Stimulated activated CD8-positive, alpha-beta memory T cell treated with anti-CD3 and anti-CD28 coated beads, Interleukin-2, amount 100 ng/mL, for 48 hours (primary cell): ENCODE measurements around the gene RWDD3.

Experiments
- DNase-seq, 2 donors: peaks; one replicate each; pipeline ENCODE4 v3.0.0-alpha.2; 2020; ENCODE audit warnings: low read depth in 2 of 2

Gene RWDD3, protein sequence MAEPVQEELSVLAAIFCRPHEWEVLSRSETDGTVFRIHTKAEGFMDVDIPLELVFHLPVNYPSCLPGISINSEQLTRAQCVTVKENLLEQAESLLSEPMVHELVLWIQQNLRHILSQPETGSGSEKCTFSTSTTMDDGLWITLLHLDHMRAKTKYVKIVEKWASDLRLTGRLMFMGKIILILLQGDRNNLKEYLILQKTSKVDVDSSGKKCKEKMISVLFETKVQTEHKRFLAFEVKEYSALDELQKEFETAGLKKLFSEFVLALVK

DNA sequence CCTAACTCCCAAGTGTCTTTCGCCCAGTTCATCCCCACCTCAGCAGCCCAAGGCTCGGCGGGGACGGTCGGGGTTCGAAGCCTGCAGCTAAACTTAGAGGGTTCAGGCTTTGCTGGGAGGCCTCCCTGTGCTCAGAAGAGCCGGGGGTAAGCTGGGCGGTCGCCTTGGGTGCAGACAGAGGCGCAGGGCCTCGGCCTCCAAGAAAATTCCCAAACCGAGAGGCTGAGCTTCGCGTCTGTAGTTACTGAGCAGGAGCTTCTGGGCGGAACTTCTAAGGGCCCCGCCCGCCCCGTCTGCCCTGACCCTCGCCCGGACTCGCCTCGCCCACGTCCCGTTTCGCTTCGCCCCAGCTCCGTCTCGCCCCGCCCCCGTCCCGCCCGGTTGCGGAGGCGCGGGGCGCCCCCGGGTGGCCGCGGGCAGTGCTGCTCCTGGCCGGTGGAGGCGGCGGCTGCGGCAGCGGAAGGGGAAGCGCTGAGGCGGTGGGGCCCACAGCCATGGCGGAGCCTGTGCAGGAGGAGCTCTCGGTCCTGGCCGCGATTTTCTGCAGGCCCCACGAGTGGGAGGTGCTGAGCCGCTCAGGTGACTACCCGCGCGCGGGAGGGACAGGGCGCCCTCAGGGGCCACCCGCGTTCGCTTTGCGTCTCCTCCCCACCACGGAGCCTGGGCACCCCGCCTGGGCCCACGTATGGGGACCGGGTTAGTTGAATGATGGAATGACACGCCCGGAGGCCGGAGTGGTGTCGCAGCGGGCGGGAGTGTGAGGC lies at the start of gene RWDD3:
Gene RWDD3, plus strand, starts transcription at position 474 of the 764 bp plus-strand sequence. Its CDS starts 21 bp downstream, at position 495.
- DNase-seq, result peak; percentile 89 to 91

- DNase-seq, result no peak
Observed at GRCh38 chr1:95186149-95186548, 47.9 kb upstream of the RWDD3 start.

GRCh38 chr1:95193591-95193990 lies 40.4 kb upstream of the RWDD3 start:
- DNase-seq, result no peak

- no peak for DNase-seq
Observed at GRCh38 chr1:95195046-95195445, 39.0 kb upstream of the RWDD3 start.

GRCh38 chr1:95196017-95196416 lies 38.0 kb upstream of the RWDD3 start:
- no peak for DNase-seq

- DNase-seq, result no peak
Observed at GRCh38 chr1:95197616-95198252, 36.3 kb upstream of the RWDD3 start.

- no peak for DNase-seq
Observed at GRCh38 chr1:95201905-95202304, 32.1 kb upstream of the RWDD3 start.

- DNase-seq, result no peak
Observed at GRCh38 chr1:95203908-95204437, 30.0 kb upstream of the RWDD3 start.

DNA sequence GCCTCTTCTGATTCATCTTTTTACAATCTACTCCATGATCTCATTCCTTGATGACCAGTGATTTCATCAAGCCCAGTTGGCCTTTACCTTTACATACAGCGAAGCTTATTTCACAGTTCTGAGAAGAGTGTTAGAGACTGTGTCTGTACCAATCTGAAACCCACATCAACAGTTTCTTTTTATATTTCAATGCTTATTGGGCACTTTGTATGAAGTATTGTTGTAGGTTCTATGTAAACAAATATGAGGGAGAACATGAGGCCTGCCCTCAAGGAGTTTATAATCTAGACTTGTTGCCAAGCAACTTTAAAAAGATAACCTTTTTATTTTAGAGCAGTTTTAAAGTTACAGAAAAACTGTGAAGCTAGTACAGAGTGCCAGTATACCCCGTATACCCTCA lies 27.5 kb upstream of the RWDD3 start:
- DNase-seq, result no peak

DNA sequence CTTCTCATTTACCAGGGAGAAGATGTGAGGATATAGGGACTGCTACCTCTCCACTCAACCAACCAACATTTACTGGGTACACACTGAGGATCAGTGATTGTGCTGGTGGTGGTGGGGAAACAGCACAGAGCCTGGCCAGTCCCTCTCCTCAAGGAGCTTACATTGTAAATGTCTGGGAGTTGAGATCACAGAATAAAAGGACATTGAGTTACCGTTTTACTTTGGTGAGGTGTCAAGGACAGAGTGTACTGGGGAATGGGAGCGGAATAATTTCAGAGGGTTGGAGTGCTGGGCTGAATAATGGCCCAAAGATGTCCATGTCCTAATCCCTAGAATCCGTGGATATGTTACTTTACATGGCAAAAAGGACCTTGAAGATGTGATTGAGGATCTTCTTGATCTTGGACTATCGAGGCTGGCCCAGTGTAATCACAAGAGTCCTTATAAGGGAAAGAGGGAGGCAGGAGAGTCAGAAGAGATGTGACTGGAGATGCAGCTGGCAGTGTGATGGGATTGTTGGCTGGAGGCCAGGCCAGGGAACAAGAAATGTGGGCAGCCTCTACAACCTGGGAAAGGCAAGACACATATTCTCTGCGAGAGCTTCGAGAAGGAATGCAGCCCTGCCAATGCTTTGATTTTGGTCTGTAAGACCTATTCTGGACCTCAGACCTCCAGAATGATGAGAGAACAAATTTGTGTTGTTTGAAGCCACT lies 26.6 kb upstream of the RWDD3 start:
- no peak for DNase-seq

DNA sequence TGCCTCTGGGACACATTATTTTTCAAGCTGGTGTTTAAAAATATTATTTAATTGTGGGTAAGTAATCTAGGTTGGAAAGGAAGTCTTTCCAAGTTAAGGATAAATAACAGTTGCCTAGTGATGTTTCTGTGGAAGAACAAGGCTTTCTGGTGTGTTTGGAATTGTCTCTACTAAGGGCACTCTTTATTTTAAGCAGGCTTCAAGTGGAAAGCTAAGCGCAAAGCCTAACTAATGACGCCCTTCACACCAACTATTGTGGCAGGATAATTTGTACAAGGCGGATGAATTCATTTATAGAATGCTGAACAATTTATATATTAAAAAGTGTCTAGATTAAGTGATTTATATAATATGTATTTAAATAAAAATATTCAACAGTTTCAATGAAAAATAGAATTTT lies 25.1 kb upstream of the RWDD3 start:
- DNase-seq, result no peak

DNA sequence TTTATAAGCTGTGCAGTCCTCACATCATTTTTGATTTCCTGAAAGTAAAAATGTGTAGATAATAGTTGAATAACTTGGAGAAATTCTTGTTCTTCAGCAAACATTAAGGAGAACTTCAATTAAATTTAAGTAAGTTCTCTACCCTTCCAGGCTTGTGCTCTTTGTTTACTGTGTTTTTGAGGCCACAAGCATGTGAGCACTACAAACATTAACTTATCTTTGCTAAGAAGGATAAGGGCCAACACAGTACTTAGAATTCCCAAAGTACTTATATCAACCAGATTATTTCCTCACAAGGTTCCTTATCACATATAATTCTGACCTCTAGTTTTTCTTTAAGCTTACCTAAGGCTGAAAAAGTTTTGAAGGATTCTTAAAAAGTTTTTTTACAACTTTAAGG lies 24.7 kb upstream of the RWDD3 start:
- no peak for DNase-seq

DNA sequence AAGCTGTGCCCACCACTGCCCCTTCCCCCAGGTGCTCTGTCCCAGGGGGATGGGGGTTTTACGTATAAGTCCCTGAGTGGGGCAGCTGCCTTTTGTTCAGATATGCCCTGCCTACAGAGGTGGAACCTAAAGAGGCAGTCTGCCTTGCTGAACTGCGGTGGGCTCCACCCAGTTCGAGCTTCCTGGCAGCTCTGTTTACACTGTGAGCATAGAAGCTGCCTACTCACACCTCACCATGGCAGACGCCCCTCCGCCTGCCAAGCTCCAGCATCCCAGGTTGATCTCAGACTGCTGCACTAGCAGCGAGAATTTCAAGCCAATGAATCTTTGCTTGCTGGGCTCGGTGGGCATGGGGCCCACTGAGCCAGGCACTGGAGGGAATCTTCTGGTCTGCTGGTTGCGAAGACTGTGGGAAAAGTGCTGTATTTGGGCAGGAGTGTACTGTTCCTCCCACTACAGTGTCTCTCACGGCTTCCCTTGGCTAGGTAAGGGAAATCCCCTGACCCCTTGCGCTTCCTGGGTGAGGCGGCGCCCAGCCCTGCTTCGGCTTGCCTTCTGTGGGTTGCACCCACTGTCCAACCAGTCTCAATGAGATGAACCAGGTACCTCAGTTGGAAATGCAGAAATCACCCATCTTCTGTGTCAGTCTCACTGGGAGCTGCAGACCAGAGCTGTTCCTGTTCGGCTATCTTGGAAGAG lies 17.6 kb upstream of the RWDD3 start:
- no peak for DNase-seq

- DNase-seq, result no peak
Observed at GRCh38 chr1:95217371-95217770, 16.6 kb upstream of the RWDD3 start.

GRCh38 chr1:95219407-95219806 lies 14.6 kb upstream of the RWDD3 start:
- no peak for DNase-seq

GRCh38 chr1:95221306-95221705 lies 12.7 kb upstream of the RWDD3 start:
- no peak for DNase-seq

DNA sequence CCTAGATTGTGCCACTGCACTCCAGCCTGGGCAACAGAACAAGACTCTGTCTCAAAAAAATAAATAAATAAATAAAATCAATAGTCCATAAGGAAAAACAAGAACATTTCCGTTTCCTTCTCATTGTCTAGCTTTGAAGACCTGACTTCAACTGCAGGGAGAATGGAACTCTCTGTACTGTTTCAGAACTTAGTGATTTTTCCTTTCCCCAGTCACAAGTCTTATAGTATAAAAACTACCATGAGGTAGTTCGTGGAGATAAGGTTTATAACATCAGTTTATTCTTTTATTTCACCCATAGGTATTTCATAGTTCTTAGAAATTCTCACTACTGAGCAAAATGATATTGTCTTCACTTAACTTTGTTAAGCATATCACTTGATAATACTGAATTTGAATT lies 11.4 kb upstream of the RWDD3 start:
- no peak for DNase-seq

GRCh38 chr1:95223110-95223509 lies 10.9 kb upstream of the RWDD3 start:
- no peak for DNase-seq

- DNase-seq, result no peak
Observed at GRCh38 chr1:95226781-95227660, 7.0 kb upstream of the RWDD3 start.

GRCh38 chr1:95229037-95229436 lies 5.0 kb upstream of the RWDD3 start:
- DNase-seq, result no peak
